ENCODE measurements around the gene UGT2A2. TPM values are rescaled to one million over a fixed set of nuclear protein-coding genes. Genes with fewer than 3 reads are reported as not detected.

Gene UGT2A2
- total RNA-seq, 1 donor from 2014 or later: not detected

DNA sequence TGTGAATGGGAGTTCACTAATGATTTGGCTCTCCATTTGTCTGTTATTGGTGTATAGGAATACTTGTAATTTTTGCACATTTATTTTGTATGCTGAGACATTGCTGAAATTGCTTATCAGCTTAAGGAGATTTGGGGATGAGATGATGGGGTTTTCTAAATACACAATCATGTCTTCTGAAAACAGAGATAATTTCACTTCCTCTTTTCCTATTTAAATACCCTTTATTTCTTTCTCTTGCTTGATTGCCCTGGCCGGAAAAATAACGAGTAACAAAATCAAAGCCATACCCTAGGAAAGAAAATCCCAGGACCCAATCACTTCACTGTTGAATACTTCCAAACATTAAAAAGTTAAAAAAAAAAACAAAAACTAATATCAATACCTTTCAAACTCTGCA lies 76.0 kb downstream of the UGT2A2 start:
- FAIRE-seq (no peak), DNase-seq (ENCODE audit: low read depth) (no peak)
- H3K27me3 ChIP-seq (ENCODE audit: control insufficient read depth, insufficient read depth, low read length): no peaks in the 10 kb centered on the region
- H3K36me3 ChIP-seq (ENCODE audit: control insufficient read depth, insufficient read depth, low read length): no peaks in the 10 kb centered on the region
- H3K4me3 ChIP-seq (ENCODE audit: low read depth, low read length): no peak overlapping the region
- TF ChIP-seq, protein P1, sequence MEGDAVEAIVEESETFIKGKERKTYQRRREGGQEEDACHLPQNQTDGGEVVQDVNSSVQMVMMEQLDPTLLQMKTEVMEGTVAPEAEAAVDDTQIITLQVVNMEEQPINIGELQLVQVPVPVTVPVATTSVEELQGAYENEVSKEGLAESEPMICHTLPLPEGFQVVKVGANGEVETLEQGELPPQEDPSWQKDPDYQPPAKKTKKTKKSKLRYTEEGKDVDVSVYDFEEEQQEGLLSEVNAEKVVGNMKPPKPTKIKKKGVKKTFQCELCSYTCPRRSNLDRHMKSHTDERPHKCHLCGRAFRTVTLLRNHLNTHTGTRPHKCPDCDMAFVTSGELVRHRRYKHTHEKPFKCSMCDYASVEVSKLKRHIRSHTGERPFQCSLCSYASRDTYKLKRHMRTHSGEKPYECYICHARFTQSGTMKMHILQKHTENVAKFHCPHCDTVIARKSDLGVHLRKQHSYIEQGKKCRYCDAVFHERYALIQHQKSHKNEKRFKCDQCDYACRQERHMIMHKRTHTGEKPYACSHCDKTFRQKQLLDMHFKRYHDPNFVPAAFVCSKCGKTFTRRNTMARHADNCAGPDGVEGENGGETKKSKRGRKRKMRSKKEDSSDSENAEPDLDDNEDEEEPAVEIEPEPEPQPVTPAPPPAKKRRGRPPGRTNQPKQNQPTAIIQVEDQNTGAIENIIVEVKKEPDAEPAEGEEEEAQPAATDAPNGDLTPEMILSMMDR (IDR thresholded peaks at IDR 0.05; ENCODE audit: insufficient read depth, low read length, severe bottlenecking): no peak

DNA sequence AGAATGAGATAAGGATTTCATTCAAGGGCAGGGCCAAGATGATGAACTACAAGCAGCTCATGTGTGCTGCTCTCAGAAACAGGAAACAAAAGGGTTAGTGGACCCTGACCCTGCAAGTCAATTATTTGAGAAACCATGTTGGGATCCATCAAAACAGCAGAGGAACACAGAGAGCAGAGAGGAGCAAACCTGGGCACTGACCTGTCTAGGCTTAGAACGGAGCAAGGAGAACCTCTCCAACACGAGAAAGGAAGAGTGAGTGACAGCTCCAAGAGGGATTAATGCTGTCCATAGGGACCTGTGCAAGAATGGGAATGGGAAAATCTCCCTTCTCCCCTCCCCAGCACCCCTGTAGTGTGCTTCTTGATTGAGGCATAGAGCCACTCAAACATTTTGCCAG lies 89.8 kb downstream of the UGT2A2 start:
- no peaks in the 10 kb centered on the region for H3K27me3 ChIP-seq (ENCODE audit: control insufficient read depth, insufficient read depth, low read length)
- H3K36me3 ChIP-seq (ENCODE audit: control insufficient read depth, insufficient read depth, low read length): no peaks in the 10 kb centered on the region
- DNase-seq (ENCODE audit: low read depth) (no peak), FAIRE-seq (no peak)
- no peak overlapping the region for H3K4me3 ChIP-seq (ENCODE audit: low read depth, low read length)
- TF ChIP-seq, protein P1 (IDR thresholded peaks at IDR 0.05; ENCODE audit: insufficient read depth, low read length, severe bottlenecking): no peak

DNA sequence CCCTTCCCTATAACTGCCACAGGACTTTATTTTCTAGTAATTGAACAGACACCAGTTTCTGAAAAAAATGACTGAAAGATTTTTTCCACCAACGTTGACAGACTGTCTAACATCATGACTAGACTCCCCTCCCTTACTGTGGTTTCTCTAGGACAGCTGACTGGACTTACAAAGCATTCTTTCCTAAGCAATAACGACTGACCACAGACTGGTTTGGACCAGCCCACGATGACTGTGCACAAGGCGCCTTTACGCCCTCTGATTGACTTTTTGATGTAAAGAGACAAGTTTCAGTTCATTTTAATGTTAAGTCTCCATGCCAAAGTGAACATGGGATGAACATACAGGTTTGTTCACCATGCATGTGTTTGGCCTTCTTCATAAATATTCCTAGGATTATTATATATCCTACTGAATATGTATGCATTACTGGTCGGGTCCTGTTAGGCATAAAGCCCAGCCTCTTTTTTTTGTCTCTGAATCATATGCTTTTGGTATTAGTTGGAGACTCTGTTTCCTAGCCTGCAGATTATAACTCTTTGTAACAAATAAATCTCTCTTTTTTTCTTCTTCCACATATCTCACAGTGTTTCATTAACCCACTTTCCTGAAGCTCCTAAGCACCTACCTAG lies 93.2 kb downstream of the UGT2A2 start:
- peak; percentile 41 for DNase-seq (ENCODE audit: low read depth)

More for the DNA sequence above, 93.2 kb downstream of the UGT2A2 start:
- Histone ChIP-seq H3K27me3 (ENCODE audit: control insufficient read depth, insufficient read depth, low read length) (no peaks in the 10 kb centered on the region), H3K36me3 (ENCODE audit: control insufficient read depth, insufficient read depth, low read length) (no peaks in the 10 kb centered on the region), H3K4me3 (ENCODE audit: low read depth, low read length) (no peak overlapping the region)
- no peak for FAIRE-seq
- TF ChIP-seq, protein P1 (IDR thresholded peaks at IDR 0.05; ENCODE audit: insufficient read depth, low read length, severe bottlenecking): no peak

Other genes starting within 250 kb of the UGT2A2 start
- not detected in 2 replicates for gene UGT2B4, start 143.7 kb downstream of the UGT2A2 start, total RNA-seq
- not detected in 2 replicates for gene UGT2A1, start 13.6 kb upstream of the UGT2A2 start, total RNA-seq
- 0.13 and 0.26 TPM in 2 replicates for gene SULT1B1, start 121.0 kb upstream of the UGT2A2 start, total RNA-seq
- 1.1 and 5.5 TPM in 2 replicates for gene SULT1E1, start 220.5 kb upstream of the UGT2A2 start, total RNA-seq